Subcutaneous adipose tissue (tissue), 4 donors: Measurements from ENCODE around the gene TGFA. TPM values are rescaled to one million over a fixed set of nuclear protein-coding genes. Genes with fewer than 3 reads are reported as not detected.

Source experiments
- total RNA-seq, 4 donors: library from RNA; depleted of rRNA; stranded (reverse); fragments of >200 nt; gene quantifications; one replicate each; pipeline ENCODE4 v1.1.0, GENCODE V29; 2016
- TF ChIP-seq, protein P1 (sequence below): fragments of 450-650 bp; IDR thresholded peaks from one replicate; pipeline ENCODE4 v1.5.1; 2016; ENCODE audit warnings: low read depth, mild to moderate bottlenecking, control low read depth, antibody characterized with exemption, moderate library complexity

The TGFA gene
- total RNA-seq, 4 donors from 2014 or later = 1.1 to 3.6 (median 2.0) TPM

DNA sequence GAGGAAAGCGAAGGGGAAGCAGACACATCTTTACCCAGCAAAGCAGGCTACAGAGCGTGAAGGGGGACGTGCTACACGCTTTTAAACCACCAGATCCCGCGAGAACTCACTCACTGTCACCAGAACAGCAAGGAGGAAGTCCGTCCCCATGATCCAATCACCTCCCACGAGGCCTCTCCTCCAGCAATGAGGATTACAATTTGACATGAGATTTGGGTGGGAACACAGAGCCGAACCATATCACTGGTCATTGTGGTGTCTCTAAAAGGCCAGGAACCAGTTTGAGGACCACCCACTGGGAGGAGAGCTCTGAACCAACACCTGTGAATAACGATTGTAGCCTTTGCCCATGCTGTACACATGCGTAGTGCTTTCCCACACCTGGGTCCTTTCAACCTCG lies 135.1 kb downstream of the TGFA start:
- TF ChIP-seq, protein P1, sequence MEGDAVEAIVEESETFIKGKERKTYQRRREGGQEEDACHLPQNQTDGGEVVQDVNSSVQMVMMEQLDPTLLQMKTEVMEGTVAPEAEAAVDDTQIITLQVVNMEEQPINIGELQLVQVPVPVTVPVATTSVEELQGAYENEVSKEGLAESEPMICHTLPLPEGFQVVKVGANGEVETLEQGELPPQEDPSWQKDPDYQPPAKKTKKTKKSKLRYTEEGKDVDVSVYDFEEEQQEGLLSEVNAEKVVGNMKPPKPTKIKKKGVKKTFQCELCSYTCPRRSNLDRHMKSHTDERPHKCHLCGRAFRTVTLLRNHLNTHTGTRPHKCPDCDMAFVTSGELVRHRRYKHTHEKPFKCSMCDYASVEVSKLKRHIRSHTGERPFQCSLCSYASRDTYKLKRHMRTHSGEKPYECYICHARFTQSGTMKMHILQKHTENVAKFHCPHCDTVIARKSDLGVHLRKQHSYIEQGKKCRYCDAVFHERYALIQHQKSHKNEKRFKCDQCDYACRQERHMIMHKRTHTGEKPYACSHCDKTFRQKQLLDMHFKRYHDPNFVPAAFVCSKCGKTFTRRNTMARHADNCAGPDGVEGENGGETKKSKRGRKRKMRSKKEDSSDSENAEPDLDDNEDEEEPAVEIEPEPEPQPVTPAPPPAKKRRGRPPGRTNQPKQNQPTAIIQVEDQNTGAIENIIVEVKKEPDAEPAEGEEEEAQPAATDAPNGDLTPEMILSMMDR = no peak

DNA sequence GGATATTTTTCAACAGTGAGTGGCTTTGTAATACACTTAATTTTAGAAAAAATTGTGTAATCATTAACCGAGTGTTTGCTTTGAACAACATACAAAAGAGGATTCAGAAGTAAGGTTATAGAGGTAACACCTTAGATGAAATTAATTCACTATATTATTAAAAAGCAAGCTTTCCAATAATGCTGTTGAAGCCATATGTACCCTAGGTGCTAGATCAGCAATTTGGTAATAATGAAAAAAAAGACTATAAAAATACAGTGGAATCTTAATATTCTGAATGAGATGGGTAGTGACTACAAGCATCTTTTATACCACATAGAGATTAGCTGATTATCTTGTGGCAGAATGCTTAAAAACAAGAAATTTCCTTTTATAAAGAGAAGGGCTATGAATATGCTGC lies 136.6 kb downstream of the TGFA start:
- TF ChIP-seq, protein P1 = no peak

DNA sequence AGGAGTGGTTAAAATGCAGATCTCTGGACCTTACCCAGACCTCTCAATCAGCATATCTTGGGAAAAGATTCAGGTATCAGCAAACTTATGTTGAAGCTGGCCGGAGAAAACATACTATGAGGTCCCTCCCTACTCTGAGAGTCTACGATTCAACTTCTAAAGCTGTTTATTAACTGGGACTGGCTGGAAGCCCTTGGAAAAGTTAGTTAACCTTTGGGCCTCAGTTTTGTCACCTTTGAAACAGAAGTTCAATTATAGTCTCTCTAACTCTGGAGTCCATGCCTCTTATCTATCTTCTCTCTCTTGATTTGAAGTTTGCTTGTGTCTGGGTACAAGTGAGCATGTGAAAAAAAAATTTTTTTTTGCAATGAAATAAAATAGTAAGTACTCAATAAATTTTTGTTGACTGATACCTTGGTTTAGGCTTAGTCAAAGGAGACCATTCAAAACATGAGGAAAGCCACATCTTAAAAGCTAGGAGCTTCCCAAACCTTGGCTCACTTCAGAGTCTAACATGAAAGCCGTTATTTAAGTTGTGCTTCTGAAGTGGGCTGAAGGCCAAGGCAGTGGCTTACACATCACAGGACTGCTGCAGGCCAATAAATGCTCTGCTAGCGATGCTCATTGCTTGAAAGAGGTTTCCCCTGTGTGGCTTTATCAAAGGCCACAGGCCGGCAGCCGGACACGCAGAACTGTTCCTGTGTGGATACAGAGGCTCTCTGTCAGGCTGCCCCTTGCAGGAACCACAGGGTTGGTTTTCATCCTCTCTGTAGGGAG lies 141.1 kb downstream of the TGFA start:
- TF ChIP-seq, protein P1 = no peak

DNA sequence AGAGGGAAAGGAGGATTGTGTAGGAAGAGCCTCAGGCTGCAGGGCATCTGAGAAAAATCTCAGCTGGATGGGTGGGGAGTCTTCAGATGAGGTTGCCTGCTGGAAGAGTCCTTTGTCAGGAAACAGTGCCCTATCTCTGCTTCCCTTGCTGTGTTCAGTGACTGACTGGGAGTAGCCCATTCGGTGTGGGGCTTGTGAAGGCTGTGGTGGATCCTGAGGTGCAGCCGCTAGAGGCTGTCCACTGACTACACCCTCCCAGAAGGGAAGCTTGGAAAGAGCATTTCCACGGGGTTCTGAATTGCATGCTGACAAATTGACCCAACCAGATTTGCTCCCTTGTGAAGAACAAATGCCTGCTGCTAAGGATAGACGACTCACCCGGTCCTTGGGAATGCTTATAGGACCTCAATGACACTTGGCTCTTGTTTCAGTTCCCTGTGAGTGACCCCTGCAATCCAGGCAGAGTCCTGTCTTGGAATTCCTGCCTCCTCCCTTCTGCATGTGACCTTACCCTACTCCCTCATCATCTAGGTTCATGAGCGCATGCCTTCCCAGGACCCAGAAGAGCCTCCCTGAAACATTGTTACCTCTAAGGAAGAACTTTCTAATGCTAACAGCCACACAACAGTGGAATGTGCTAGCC lies 142.0 kb downstream of the TGFA start:
- TF ChIP-seq, protein P1 = no peak

DNA sequence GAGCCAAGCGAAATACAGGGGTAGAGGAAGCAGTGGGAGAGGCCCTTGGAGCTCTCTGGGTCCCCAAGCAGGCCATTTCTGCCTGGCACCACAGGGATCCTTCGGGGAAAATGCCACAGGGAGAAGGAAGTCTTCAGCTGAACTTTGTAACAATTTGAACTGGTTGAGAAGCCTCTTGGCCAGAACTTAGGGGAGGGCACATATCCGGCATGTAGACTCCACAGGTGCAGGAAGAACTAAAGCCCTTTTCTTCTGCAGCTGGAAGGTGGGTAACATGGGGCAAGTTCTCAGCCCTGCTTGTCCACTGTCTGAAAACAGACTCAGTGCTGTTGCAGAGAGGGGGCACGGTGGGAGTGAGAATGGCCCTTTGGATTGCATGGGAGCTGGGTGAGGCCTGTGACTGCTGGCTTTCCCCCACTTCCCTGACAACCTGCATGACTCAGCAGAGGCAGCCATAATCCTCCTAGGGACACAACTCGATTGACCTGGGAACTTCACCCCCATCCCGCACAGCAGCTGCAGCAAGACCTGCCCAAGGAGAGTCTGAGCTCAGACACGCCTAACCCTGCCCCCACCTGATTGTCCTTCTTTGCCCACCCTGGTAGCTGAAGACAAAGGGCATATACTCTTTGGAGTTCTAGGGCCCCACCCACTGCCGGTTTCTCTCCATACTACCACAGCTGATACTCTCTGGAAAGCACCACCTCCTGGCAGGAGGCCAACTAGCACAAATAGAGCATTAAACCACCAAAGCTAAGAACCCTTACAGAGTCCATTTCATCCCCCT lies 150.2 kb downstream of the TGFA start:
- TF ChIP-seq, protein P1 = no peak

DNA sequence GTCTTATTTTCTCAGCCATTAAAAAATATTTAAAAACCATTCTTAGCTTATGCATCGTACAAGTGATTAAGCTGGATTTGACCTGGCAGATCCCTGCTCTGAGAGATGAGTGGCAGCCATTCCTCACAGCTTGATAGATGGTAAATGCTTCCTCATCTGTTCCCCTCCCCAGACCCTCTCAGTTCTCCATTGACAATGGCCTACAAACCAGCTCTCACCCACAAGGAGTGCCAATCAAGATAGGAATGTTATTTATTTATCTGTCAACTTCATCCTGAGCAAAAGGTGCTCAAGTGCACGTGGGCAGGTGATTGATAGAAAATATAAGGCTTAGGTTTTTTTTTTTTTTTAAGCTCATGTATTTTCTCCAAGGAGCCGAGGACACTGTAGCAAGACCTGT lies 153.1 kb downstream of the TGFA start:
- TF ChIP-seq, protein P1 = no peak

DNA sequence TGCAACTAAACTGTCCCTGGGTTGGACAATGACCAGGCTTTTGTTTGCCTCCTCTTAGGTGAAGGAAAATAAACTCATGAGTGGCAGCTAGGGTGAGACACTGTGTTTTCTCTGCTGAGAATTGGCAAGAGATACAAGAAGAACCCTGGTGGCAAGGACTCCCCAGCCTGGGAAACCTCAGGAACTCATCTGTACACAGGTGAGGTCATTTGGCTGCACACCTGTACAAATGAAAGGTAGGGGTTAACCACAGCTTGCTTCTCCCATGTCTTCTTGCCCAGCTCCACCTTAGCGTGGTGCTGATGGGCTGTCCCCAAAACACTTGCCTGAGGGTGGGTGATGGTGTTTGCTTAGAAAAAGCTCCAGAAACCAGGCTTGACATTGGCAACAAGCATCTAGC lies 154.6 kb downstream of the TGFA start:
- TF ChIP-seq, protein P1 = no peak
